Esophagus squamous epithelium (tissue), 4 donors: ENCODE results near the gene EVPLL.

ENCODE experiments used
- POLR2A ChIP-seq, 4 donors: fragments of 450-650 bp; IDR thresholded peaks; one replicate each; pipeline ENCODE4 v1.6.1; 2017; ENCODE audit warnings: antibody characterized with exemption in 4 of 4, mild to moderate bottlenecking in 4 of 4, moderate library complexity in 3 of 4
- TF ChIP-seq, protein P1 (sequence below), 6 experiments: fragments of 450-650 bp in 4 of 6; fragments of 200-600 bp in 2 of 6; sonication (generic) in 2 of 6; IDR thresholded peaks; one replicate each; pipeline ENCODE4 v1.5.1; 2016 to 2019; ENCODE audit warnings: antibody characterized with exemption in 6 of 6, mild to moderate bottlenecking in 4 of 6, moderate library complexity in 4 of 6

DNA sequence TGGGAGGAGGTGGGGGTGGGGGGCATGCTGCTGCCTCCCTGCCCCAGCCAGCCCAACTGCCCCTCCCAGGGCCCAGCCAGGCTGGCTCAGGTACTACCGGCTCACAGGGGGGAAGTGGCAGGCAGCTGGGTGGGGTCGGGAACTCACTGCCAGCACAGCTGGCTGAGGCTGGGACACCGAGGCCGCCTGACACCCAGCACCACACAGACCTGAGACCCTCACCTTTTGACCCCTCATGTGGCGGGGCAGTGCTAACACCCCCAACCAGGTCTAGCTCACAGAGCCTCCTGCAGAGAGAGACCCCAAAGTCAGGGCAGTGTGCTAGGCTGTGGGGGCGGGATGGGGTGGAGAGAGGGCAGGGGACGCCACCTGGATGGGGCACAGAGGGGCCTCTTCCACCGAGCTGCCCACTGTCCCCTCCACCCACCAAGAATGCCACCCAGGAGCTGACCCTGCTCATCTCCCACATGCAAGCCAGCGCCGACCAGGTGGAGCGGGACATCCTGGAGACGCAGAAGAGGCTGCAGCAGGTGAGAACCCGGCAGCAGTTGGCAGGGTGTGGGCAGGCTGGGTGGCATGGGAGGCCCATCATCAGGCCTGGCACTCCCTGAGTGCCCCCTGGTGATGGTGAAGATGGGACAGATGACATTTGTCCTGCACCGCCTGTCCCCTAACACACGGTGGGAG, 3.0 kb downstream of the EVPLL start:
- TF ChIP-seq, protein P1, sequence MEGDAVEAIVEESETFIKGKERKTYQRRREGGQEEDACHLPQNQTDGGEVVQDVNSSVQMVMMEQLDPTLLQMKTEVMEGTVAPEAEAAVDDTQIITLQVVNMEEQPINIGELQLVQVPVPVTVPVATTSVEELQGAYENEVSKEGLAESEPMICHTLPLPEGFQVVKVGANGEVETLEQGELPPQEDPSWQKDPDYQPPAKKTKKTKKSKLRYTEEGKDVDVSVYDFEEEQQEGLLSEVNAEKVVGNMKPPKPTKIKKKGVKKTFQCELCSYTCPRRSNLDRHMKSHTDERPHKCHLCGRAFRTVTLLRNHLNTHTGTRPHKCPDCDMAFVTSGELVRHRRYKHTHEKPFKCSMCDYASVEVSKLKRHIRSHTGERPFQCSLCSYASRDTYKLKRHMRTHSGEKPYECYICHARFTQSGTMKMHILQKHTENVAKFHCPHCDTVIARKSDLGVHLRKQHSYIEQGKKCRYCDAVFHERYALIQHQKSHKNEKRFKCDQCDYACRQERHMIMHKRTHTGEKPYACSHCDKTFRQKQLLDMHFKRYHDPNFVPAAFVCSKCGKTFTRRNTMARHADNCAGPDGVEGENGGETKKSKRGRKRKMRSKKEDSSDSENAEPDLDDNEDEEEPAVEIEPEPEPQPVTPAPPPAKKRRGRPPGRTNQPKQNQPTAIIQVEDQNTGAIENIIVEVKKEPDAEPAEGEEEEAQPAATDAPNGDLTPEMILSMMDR (IDR thresholded peaks at IDR 0.05) = no peak
- TF ChIP-seq POLR2A (IDR thresholded peaks at IDR 0.05) = no peak
